H9 (cell line): ENCODE results near the gene FOXC2. TPM values are rescaled to one million over a fixed set of nuclear protein-coding genes. Genes with fewer than 3 reads are reported as not detected.

ENCODE experiments used
- DNase-seq: peaks from one replicate; pipeline ENCODE4 v3.0.0-alpha.2; 2017
- H2AFZ ChIP-seq: one replicate; pipeline ENCODE4 v1.6.1; 2013; ENCODE audit warnings: mild to moderate bottlenecking, low read length, control low read depth, moderate library complexity
- H2AK5ac ChIP-seq: 2 replicates; pipeline ENCODE4 v1.6.1; 2013; ENCODE audit warnings: low read length, control low read depth, mixed read lengths; ENCODE audit not compliant: insufficient read length
- H2BK120ac ChIP-seq: one replicate; pipeline ENCODE4 v1.6.1; 2013; ENCODE audit warnings: low read depth, mild to moderate bottlenecking, low read length, control low read depth, inconsistent platforms; ENCODE audit not compliant: poor library complexity, severe bottlenecking
- H2BK12ac ChIP-seq: 2 replicates; pipeline ENCODE4 v1.6.1; 2013; ENCODE audit warnings: low read length, control low read depth, mixed read lengths, low read depth; ENCODE audit not compliant: insufficient read length
- H2BK15ac ChIP-seq: 2 replicates; pipeline ENCODE4 v1.6.1; 2013; ENCODE audit warnings: low read depth, low read length, control low read depth
- H2BK20ac ChIP-seq: one replicate; pipeline ENCODE4 v1.6.1; 2013; ENCODE audit warnings: low read depth, mild to moderate bottlenecking, low read length, control low read depth, inconsistent platforms; ENCODE audit not compliant: poor library complexity, severe bottlenecking
- H2BK5ac ChIP-seq: 2 replicates; pipeline ENCODE4 v1.6.1; 2013; ENCODE audit warnings: low read length, control low read depth, mixed read lengths; ENCODE audit not compliant: insufficient read length
- H3K14ac ChIP-seq: 2 replicates; pipeline ENCODE4 v1.6.1; 2013; ENCODE audit warnings: low read length, control low read depth; ENCODE audit not compliant: insufficient read depth
- H3K18ac ChIP-seq: 2 replicates; pipeline ENCODE4 v1.6.1; 2013; ENCODE audit warnings: low read depth, mild to moderate bottlenecking, mixed read lengths, low read length, control low read depth; ENCODE audit not compliant: insufficient read length
- H3K23ac ChIP-seq: 2 replicates; pipeline ENCODE4 v1.6.1; 2013; ENCODE audit warnings: low read length, control low read depth, mixed read lengths, low read depth; ENCODE audit not compliant: insufficient read length
- H3K23me2 ChIP-seq: 2 replicates; pipeline ENCODE4 v1.6.1; 2013; ENCODE audit warnings: low read depth, mild to moderate bottlenecking, mixed read lengths, low read length, control low read depth; ENCODE audit not compliant: insufficient read length, poor library complexity, severe bottlenecking
- H3K27ac ChIP-seq: 2 replicates; pipeline ENCODE4 v1.5.1; 2013; ENCODE audit warnings: low read length, control low read depth, mixed read lengths, low read depth; ENCODE audit not compliant: insufficient read length
- H3K27me3 ChIP-seq: 2 replicates; pipeline ENCODE4 v1.6.1; 2013; ENCODE audit warnings: low read length, control low read depth, inconsistent platforms; ENCODE audit not compliant: insufficient read depth
- H3K4ac ChIP-seq: 2 replicates; pipeline ENCODE4 v1.6.1; 2013; ENCODE audit warnings: low read depth, mild to moderate bottlenecking, control low read depth, inconsistent platforms, low read length, moderate library complexity
- H3K4me1 ChIP-seq: 2 replicates; pipeline ENCODE4 v1.6.1; 2013; ENCODE audit warnings: low read length, control low read depth, inconsistent platforms; ENCODE audit not compliant: insufficient read depth
- H3K4me2 ChIP-seq: 2 replicates; pipeline ENCODE4 v1.6.1; 2013; ENCODE audit warnings: low read length, control low read depth, mixed read lengths; ENCODE audit not compliant: insufficient read length, insufficient read depth
- H3K56ac ChIP-seq: 2 replicates; pipeline ENCODE4 v1.6.1; 2013; ENCODE audit warnings: low read depth, mild to moderate bottlenecking, mixed read lengths, low read length, control low read depth; ENCODE audit not compliant: insufficient read length
- H3K79me1 ChIP-seq: 2 replicates; pipeline ENCODE4 v1.6.1; 2013; ENCODE audit warnings: low read depth, mild to moderate bottlenecking, moderate library complexity, low read length, control low read depth, inconsistent platforms; ENCODE audit not compliant: insufficient read depth, poor library complexity, severe bottlenecking
- H3K79me2 ChIP-seq: 2 replicates; pipeline ENCODE4 v1.6.1; 2013; ENCODE audit warnings: low read length, control low read depth, inconsistent platforms; ENCODE audit not compliant: insufficient read depth
- H3K9ac ChIP-seq: 2 replicates; pipeline ENCODE4 v1.6.1; 2013; ENCODE audit warnings: low read length, control low read depth, mixed read lengths; ENCODE audit not compliant: insufficient read length; ENCODE audit errors: extremely low read depth
- H3K9me3 ChIP-seq: one replicate; pipeline ENCODE4 v1.6.1; 2013; ENCODE audit warnings: low read depth, low read length, inconsistent platforms; ENCODE audit not compliant: control insufficient read depth
- H3T11ph ChIP-seq: one replicate; pipeline ENCODE4 v1.6.1; 2013; ENCODE audit warnings: mild to moderate bottlenecking, low read length, control low read depth, inconsistent platforms
- H4K20me1 ChIP-seq: one replicate; pipeline ENCODE4 v1.6.1; 2013; ENCODE audit not compliant: control insufficient read depth, insufficient read length, insufficient read depth
- H4K5ac ChIP-seq: 2 replicates; pipeline ENCODE4 v1.6.1; 2013; ENCODE audit warnings: low read depth, mild to moderate bottlenecking, mixed read lengths, low read length, control low read depth; ENCODE audit not compliant: insufficient read length
- H4K8ac ChIP-seq: replicated peaks from 2 replicates; pipeline ENCODE4 v1.6.1; 2013; ENCODE audit warnings: low read length, control low read depth, mixed read lengths, low read depth; ENCODE audit not compliant: insufficient read length
- H4K91ac ChIP-seq: 2 replicates; pipeline ENCODE4 v1.6.1; 2013; ENCODE audit warnings: low read depth, mild to moderate bottlenecking, moderate library complexity, mixed read lengths, low read length, control low read depth; ENCODE audit not compliant: insufficient read length
- H3K27ac Mint-ChIP-seq, 3 experiments: 2 replicates in 2 of 3; 3 replicates in 1 of 3; pipeline ENCODE4 v1.8.0; 2020 to 2021; ENCODE audit warnings: mixed read lengths in 3 of 3, mild to moderate bottlenecking in 1 of 3, moderate library complexity in 1 of 3
- H3K27me3 Mint-ChIP-seq: 2 replicates; pipeline ENCODE4 v1.8.0; 2021; ENCODE audit warnings: low read depth, mild to moderate bottlenecking, moderate library complexity, mixed read lengths
- H3K36me3 Mint-ChIP-seq, 3 experiments: 2 replicates in 2 of 3; 3 replicates in 1 of 3; pipeline ENCODE4 v1.8.0; 2020 to 2021; ENCODE audit warnings: low read depth in 3 of 3, mixed read lengths in 3 of 3; ENCODE audit not compliant: insufficient read depth in 1 of 3
- H3K4me1 Mint-ChIP-seq, 2 experiments: 2 replicates each; pipeline ENCODE4 v1.8.0; 2020; ENCODE audit warnings: mixed read lengths in 2 of 2
- H3K4me3 Mint-ChIP-seq, 2 experiments: 2 replicates in 1 of 2; 3 replicates in 1 of 2; pipeline ENCODE4 v1.8.0; 2020 to 2021; ENCODE audit warnings: mild to moderate bottlenecking in 2 of 2, mixed read lengths in 2 of 2, moderate library complexity in 1 of 2
- H3K9me3 Mint-ChIP-seq, 2 experiments: 2 replicates in 1 of 2; 3 replicates in 1 of 2; pipeline ENCODE4 v1.8.0; 2020; ENCODE audit warnings: mild to moderate bottlenecking in 2 of 2, mixed read lengths in 2 of 2, moderate library complexity in 1 of 2
- CTCF ChIP-seq: fragments of 200-600 bp; sonication (generic); conservative IDR thresholded peaks from 3 replicates; pipeline ENCODE4 v1.8.0; 2021; ENCODE audit warnings: antibody characterized with exemption, mild to moderate bottlenecking
- WGBS: extraction: QIAGEN DNeasy Blood & Tissue Kit; methylation state at CpG from one replicate; pipeline ENCODE4 v1.1.7; 2013; ENCODE audit warnings: missing lambda C conversion rate, low lambda C conversion rate, mixed read lengths; ENCODE audit not compliant: insufficient read length; ENCODE audit errors: extremely low coverage; 5-methylcytosine and 5-hydroxymethylcytosine counted together
- total RNA-seq: library from RNA; stranded (reverse); gene quantifications from 2 replicates; pipeline ENCODE4 v1.2.1, GENCODE V29; 2021

Gene FOXC2
- total RNA-seq, 1 experiment from 2014 or later, result not detected

DNA sequence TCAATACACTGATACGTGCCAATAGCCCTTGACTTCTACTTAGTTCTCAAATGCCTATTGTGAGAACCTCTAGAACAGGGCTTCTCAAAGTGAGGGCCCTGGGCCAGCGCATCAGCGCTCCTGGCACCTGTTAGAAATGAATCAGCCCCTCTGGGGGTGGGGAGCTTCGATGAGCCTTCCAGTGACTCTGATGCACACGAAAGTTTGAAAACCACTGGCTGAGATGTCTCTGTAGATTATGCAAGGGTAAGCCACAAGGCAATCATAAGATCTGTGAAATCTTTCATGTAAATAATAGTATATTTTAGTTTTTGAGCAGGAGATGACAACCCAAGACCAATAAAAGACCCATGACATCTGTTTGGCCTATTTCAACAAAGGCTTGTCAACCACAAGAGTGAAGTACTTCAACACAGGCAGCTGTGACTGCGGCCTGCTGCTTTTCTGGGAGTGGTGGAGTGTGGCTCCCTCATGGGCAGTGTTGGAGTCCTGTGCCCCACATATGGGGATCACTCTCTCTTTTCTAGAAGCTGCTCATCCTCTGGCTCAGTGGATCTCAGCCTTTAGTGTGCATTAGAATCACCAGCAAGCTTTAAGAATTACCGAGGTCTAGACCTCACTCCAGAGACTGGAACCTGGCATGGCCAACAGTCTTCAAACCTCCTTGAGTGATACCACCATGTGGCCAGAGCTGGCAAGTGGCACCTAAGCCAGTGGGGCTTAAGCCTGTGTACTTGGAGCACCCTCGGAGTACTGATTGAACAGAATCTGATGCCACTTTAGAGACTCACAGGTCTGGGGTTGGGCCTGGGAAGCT is 17.3 kb upstream of the FOXC2 start:
- no peak overlapping the region for H3K9ac ChIP-seq
- DNase-seq, result no peak
- WGBS, result no CpG with 5 or more reads among the region's 8 CpGs
- H3K79me1 ChIP-seq, result no peaks in the 10 kb centered on the region
- no peak overlapping the region for H3K4me2 ChIP-seq
- TF ChIP-seq CTCF, result no peak
- H3K79me2 ChIP-seq, result no peaks in the 10 kb centered on the region
- no peak overlapping the region for H3K4ac ChIP-seq
- H4K5ac ChIP-seq, result no peak overlapping the region
- H2AK5ac ChIP-seq, result no peak overlapping the region
- H3K56ac ChIP-seq, result no peak overlapping the region
- no peak overlapping the region for H2BK15ac ChIP-seq
- no peak overlapping the region for H3T11ph ChIP-seq
- no peaks in the 10 kb centered on the region for H4K20me1 ChIP-seq
- no peak overlapping the region for H3K18ac ChIP-seq
- no peak overlapping the region for H3K27ac Mint-ChIP-seq
- no peak overlapping the region for H2BK5ac ChIP-seq
- H3K9me3 ChIP-seq, result no peaks in the 10 kb centered on the region
- no peak overlapping the region for H3K27ac ChIP-seq
- no peak overlapping the region for H4K8ac ChIP-seq
- no peak overlapping the region for H2BK20ac ChIP-seq
- H2AFZ ChIP-seq, result no peak overlapping the region
- no peak overlapping the region for H2BK120ac ChIP-seq
- H3K36me3 Mint-ChIP-seq, result no peaks in the 10 kb centered on the region; a peak in 2 of 7 replicates
- H3K9me3 Mint-ChIP-seq, result no peaks in the 10 kb centered on the region; a peak in 1 of 5 replicates
- no peak overlapping the region for H2BK12ac ChIP-seq
- H3K14ac ChIP-seq, result no peak overlapping the region
- H3K27me3 ChIP-seq, result no peaks in the 10 kb centered on the region
- H4K91ac ChIP-seq, result no peak overlapping the region
- no peaks in the 10 kb centered on the region for H3K23me2 ChIP-seq
- no peak overlapping the region for H3K4me3 Mint-ChIP-seq
- no peak overlapping the region for H3K23ac ChIP-seq
- no peaks in the 10 kb centered on the region for H3K4me1 ChIP-seq
- peaks cover 0 to 4% of the 10 kb centered on the region in 2 experiments; a peak in 1 of 4 replicates for H3K4me1 Mint-ChIP-seq
- peaks cover 6% of the 10 kb centered on the region for H3K27me3 Mint-ChIP-seq
